ENCODE measurements around the gene PPP4R3B.
"Not testable (repeated sequence)": the region's sequence is repeated elsewhere in the genome, so short reads cannot be mapped to it uniquely, and the experiment has no call there.

DNA sequence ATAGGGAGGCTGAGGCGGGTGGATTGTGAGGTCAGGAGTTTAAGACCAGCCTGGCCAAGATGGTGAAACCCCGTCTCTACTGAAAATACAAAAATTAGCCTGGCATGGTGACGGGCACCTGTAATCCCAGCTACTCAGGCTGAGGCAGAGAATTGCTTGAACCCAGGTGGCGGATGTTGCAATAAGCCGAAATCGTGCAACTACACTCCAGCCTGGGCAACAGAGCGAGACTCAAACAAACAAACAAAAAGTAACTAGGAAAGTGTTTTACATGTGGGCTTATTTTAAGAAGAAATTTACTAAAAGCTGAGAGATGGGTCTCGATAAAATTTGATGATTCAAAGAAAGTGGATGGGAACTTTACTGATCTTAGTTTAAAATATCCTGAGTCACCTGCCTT, 69.7 kb downstream of the PPP4R3B start:
- TF ChIP-seq, protein P1, sequence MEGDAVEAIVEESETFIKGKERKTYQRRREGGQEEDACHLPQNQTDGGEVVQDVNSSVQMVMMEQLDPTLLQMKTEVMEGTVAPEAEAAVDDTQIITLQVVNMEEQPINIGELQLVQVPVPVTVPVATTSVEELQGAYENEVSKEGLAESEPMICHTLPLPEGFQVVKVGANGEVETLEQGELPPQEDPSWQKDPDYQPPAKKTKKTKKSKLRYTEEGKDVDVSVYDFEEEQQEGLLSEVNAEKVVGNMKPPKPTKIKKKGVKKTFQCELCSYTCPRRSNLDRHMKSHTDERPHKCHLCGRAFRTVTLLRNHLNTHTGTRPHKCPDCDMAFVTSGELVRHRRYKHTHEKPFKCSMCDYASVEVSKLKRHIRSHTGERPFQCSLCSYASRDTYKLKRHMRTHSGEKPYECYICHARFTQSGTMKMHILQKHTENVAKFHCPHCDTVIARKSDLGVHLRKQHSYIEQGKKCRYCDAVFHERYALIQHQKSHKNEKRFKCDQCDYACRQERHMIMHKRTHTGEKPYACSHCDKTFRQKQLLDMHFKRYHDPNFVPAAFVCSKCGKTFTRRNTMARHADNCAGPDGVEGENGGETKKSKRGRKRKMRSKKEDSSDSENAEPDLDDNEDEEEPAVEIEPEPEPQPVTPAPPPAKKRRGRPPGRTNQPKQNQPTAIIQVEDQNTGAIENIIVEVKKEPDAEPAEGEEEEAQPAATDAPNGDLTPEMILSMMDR (conservative IDR thresholded peaks at IDR 0.05; ENCODE audit: low read length): not testable (repeated sequence)
- TF ChIP-seq EZH2phosphoT487 (IDR thresholded peaks at IDR 0.05; ENCODE audit: borderline replicate concordance): not testable (repeated sequence)
